ENCODE results near the gene MSRB1. TPM values are rescaled to one million over a fixed set of nuclear protein-coding genes. Genes with fewer than 3 reads are reported as not detected.

The MSRB1 gene
- total RNA-seq, 1 experiment from 2014 or later = 5.8 TPM

DNA sequence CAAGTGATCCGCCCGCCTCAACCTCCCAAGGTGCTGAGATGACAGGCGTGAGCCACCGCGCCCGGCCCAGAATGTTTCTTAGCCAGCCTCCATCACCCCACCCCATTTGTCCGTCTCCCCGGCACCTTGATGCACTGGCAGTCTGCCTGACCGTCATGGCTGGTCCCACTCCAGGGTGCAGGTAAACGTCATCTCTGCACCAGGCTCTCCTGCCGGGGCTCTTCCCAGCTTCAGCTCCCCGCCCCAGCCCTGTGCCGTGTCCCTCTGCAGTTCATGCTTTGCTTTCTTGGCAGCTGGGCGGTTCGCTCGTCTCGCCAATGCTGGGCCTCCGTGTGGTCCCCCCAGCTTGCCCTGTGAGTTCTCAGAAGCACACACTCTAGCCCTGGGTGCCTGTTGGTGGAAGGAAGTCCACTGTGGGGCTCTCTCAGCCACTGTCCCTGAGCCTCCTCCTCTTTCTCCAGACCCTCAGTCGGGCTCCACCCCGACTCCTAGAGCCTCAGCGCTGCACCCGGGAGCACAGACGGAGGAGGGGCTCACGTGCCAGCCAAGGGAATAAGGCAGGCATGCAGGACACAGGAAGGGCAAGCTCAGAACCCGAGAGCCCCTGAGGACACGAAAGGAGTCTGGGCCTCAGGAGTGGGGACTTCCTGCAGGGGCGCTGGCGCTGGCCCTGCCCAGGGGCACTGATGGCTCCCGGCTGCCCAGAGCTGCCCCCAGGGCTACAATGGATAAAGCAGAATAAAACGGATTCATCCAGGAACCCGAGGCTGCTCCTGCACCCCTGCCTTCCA, 36.7 kb downstream of the MSRB1 start:
- peaks cover 7% of the 10 kb centered on the region for H3K36me3 Mint-ChIP-seq (ENCODE audit: insufficient read depth, unreplicated experiment)
- no peaks in the 10 kb centered on the region for H3K4me1 Mint-ChIP-seq (ENCODE audit: insufficient read depth, unreplicated experiment)
- no peak overlapping the region for H3K4me3 Mint-ChIP-seq (ENCODE audit: unreplicated experiment)
- H3K27me3 Mint-ChIP-seq (ENCODE audit: insufficient read depth, unreplicated experiment) = peaks cover 11% of the 10 kb centered on the region
- intact Hi-C loops (cut with micrococcal nuclease) = no loop called here
- TF ChIP-seq, protein P1, sequence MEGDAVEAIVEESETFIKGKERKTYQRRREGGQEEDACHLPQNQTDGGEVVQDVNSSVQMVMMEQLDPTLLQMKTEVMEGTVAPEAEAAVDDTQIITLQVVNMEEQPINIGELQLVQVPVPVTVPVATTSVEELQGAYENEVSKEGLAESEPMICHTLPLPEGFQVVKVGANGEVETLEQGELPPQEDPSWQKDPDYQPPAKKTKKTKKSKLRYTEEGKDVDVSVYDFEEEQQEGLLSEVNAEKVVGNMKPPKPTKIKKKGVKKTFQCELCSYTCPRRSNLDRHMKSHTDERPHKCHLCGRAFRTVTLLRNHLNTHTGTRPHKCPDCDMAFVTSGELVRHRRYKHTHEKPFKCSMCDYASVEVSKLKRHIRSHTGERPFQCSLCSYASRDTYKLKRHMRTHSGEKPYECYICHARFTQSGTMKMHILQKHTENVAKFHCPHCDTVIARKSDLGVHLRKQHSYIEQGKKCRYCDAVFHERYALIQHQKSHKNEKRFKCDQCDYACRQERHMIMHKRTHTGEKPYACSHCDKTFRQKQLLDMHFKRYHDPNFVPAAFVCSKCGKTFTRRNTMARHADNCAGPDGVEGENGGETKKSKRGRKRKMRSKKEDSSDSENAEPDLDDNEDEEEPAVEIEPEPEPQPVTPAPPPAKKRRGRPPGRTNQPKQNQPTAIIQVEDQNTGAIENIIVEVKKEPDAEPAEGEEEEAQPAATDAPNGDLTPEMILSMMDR (IDR thresholded peaks at IDR 0.05; ENCODE audit: unreplicated experiment) = no peak
- H3K27ac Mint-ChIP-seq (ENCODE audit: low read depth, unreplicated experiment) = no peak overlapping the region
- H3K9me3 Mint-ChIP-seq (ENCODE audit: unreplicated experiment) = no peaks in the 10 kb centered on the region
- BruUV-seq (replicated peaks) = no TSS peak
- ChIA-PET CTCF (interaction anchor here (0.6 kb wide), 1 partner anchor 17 kb away, joined by 3 read pairs; no protein-coding TSS in a partner anchor), POLR2A (interaction anchor here (0.6 kb wide), 1 partner anchor 102 kb away, joined by 3 read pairs; no protein-coding TSS in a partner anchor)
- DNase-seq (ENCODE audit: unreplicated experiment) = no peak

DNA sequence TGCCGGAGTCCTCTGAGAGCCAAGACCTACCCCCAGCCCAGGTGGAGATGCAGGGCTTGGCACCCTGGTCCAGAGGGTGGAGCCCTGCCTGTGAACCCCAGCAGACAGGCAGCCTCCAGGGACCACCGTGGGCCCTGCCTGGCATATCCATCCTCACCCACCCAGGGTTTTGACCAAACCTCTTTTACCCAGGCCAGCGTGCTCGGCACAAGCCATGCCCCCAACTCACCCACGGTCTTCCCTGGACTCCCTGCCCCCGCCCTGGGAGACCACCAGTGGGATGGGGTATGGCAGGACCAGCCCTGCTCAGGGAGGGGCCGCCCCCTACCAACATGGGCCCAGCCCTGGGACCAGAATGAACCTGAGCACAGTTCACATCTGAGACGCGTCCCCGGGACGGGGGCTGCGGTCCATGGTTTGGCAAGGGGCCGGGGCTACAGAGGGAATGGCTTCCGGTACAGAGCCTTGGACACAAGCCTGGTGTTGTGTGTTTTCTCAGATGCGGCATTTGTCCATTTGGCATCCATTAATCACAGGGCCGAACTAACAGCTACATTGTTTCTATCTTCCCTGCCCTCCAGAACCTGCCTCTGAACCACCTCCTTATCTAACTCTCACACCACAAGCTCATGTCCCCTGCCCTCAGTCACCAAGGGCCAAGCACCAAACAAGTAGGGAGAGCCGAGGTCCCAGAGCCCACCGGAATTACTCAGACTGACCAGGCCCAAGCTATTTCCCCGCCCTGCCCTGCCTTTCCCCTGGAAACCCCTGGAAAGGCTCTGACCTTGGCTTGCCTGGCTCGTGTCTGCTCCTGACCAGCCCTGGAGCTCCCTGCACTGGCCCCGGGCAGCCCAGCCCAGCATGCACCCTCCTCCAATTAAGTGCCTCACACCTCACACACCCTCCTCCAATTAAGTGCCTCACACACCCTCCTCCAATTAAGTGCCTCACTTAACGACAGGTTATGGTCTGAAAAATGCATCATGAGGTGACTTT, 38.9 kb downstream of the MSRB1 start:
- no peaks in the 10 kb centered on the region for H3K9me3 Mint-ChIP-seq (ENCODE audit: unreplicated experiment)

DNA sequence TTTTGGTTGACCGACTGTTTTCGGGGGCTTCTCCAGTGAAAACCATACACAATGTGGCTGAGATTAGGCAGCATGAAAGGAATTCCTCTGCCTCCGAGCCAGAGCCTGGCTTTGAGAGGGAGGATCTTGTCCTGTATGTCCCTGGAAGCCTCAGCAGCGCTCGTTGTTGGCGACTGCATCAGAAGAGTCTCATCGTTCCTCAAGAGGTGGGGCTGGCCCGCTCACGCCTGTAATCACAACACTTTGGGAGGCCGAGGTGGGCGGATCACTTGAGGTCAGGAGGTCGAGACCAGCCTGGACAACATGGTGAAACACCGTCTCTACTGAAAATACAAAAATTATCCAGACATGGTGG, 39.8 kb downstream of the MSRB1 start:
- intact Hi-C loops (cut with micrococcal nuclease) = no loop called here
- Mint-ChIP-seq H3K27me3 (ENCODE audit: insufficient read depth, unreplicated experiment) (peaks cover 11% of the 10 kb centered on the region), H3K36me3 (ENCODE audit: insufficient read depth, unreplicated experiment) (peaks cover 7% of the 10 kb centered on the region), H3K27ac (ENCODE audit: low read depth, unreplicated experiment) (no peak overlapping the region), H3K4me3 (ENCODE audit: unreplicated experiment) (no peak overlapping the region), H3K4me1 (ENCODE audit: insufficient read depth, unreplicated experiment) (no peaks in the 10 kb centered on the region), H3K9me3 (ENCODE audit: unreplicated experiment) (no peaks in the 10 kb centered on the region)
- ChIA-PET CTCF (no interaction called here), POLR2A (no interaction called here)
- no peak for DNase-seq (ENCODE audit: unreplicated experiment)
- BruUV-seq (replicated peaks) = no TSS peak
- TF ChIP-seq, protein P1 (IDR thresholded peaks at IDR 0.05; ENCODE audit: unreplicated experiment) = no peak

More for the DNA sequence above, 38.9 kb downstream of the MSRB1 start:
- BruUV-seq (replicated peaks) = no TSS peak
- Mint-ChIP-seq H3K27ac (ENCODE audit: low read depth, unreplicated experiment) (no peak overlapping the region), H3K27me3 (ENCODE audit: insufficient read depth, unreplicated experiment) (peaks cover 11% of the 10 kb centered on the region), H3K4me3 (ENCODE audit: unreplicated experiment) (no peak overlapping the region), H3K4me1 (ENCODE audit: insufficient read depth, unreplicated experiment) (no peaks in the 10 kb centered on the region), H3K36me3 (ENCODE audit: insufficient read depth, unreplicated experiment) (peaks cover 7% of the 10 kb centered on the region)
- ChIA-PET POLR2A (no interaction called here), CTCF (interaction anchor here (0.8 to 1.1 kb wide), 3 partner anchors 20 to 26 kb away, joined by 3 to 8 read pairs (median 5); no protein-coding TSS in a partner anchor)
- intact Hi-C loops (cut with micrococcal nuclease) = no loop called here
- no peak for DNase-seq (ENCODE audit: unreplicated experiment)
- TF ChIP-seq, protein P1 (IDR thresholded peaks at IDR 0.05; ENCODE audit: unreplicated experiment) = no peak
